Vagina (tissue), 2 donors: Measurements from ENCODE around the gene DNTTIP2. TPM values are rescaled to one million over a fixed set of nuclear protein-coding genes. Genes with fewer than 3 reads are reported as not detected.

Experiments
- DNase-seq, 2 donors: peaks; one replicate each; pipeline ENCODE4 v3.0.0-alpha.2; 2017; ENCODE audit errors: extremely low spot score in 2 of 2
- H3K27ac ChIP-seq: fragments of 200-600 bp; sonication (generic); one replicate; pipeline ENCODE4 v1.5.1; 2019
- H3K27me3 ChIP-seq: fragments of 200-600 bp; sonication (generic); one replicate; pipeline ENCODE4 v1.5.1; 2019
- H3K36me3 ChIP-seq, 2 donors: fragments of 200-600 bp; sonication (generic); one replicate each; pipeline ENCODE4 v1.5.1; 2017 to 2019
- H3K4me1 ChIP-seq: fragments of 200-600 bp; sonication (generic); one replicate; pipeline ENCODE4 v1.5.1; 2019
- H3K4me3 ChIP-seq, 2 donors: fragments of 200-600 bp; sonication (generic); 1 replicate in 1 of 2; 2 replicates in 1 of 2; pipeline ENCODE4 v1.5.1; 2016 to 2019
- H3K9me3 ChIP-seq: fragments of 200-600 bp; sonication (generic); one replicate; pipeline ENCODE4 v1.5.1; 2019
- CTCF ChIP-seq, 3 experiments: fragments of 450-650 bp in 2 of 3; fragments of 200-600 bp in 1 of 3; sonication (generic) in 1 of 3; IDR thresholded peaks; one replicate each; pipeline ENCODE4 v1.5.1; 2017 to 2019; ENCODE audit warnings: antibody characterized with exemption in 3 of 3, mild to moderate bottlenecking in 2 of 3, moderate library complexity in 2 of 3
- POLR2A ChIP-seq, 2 donors: fragments of 450-650 bp; IDR thresholded peaks; one replicate each; pipeline ENCODE4 v1.6.1; 2017; ENCODE audit warnings: antibody characterized with exemption in 2 of 2, mild to moderate bottlenecking in 2 of 2, moderate library complexity in 2 of 2
- POLR2AphosphoS5 ChIP-seq, 2 donors: sonication (generic); formaldehyde crosslinking; IDR thresholded peaks; one replicate each; pipeline ENCODE4 v1.9.0; 2017; ENCODE audit warnings: antibody characterized with exemption in 2 of 2, mild to moderate bottlenecking in 2 of 2, low read depth in 1 of 2; ENCODE audit not compliant: insufficient read depth in 1 of 2
- intact Hi-C: fragments of 100-400 bp; cut with DNase I; formaldehyde crosslinking; loops from one replicate; pipeline ENCODE4 v1.15.1; 2023
- microRNA counts, 2 donors: library from miRNA; unstranded; fragments of <30 nt; microRNA quantifications; one replicate each; lab custom pipeline; 2016 to 2017
- microRNA-seq: library from miRNA; unstranded; fragments of <30 nt; microRNA quantifications from one replicate; pipeline ENCODE4, GENCODE V29; 2017; ENCODE audit warnings: borderline number of aligned reads, borderline replicate concordance
- small RNA-seq: library from RNA; depleted of rRNA; stranded (forward); fragments of <200 nt; gene quantifications from one replicate; pipeline ENCODE3, GENCODE V24; 2016
- total RNA-seq: library from RNA; depleted of rRNA; stranded (reverse); fragments of >200 nt; gene quantifications from one replicate; pipeline ENCODE4 v1.2.3, GENCODE V29; 2016

The DNTTIP2 gene
- total RNA-seq, 1 donor from 2014 or later: 23.6 TPM

- Histone ChIP-seq H3K4me3 (no peak overlapping the region), H3K27ac (no peak overlapping the region), H3K27me3 (no peaks in the 10 kb centered on the region), H3K36me3 (no peaks in the 10 kb centered on the region), H3K9me3 (no peaks in the 10 kb centered on the region), H3K4me1 (peaks cover 23% of the 10 kb centered on the region)
- TF ChIP-seq POLR2A (IDR thresholded peaks at IDR 0.05): no peak
- TF ChIP-seq CTCF (IDR thresholded peaks at IDR 0.05): no peak
- TF ChIP-seq POLR2AphosphoS5 (IDR thresholded peaks at IDR 0.05; ENCODE audit: insufficient read depth in 1 of 2, low read depth in 1 of 2): no peak
- intact Hi-C loops: no loop called here
- DNase-seq: no peak
Observed at GRCh38 chr1:93816970-93817678, 61.9 kb downstream of the DNTTIP2 start.

MicroRNA genes within 50 kb of the gene (microRNA counts, 767-probe panel; counts per million panel counts)
- 238 to 261 counts per million in 2 donors for microRNA hsa-miR-760 (lab: Ali Mortazavi, UCI)

Small RNA genes lying within 50 kb of the gene (microRNA-seq; reads per million reads assigned to microRNA genes)
- 8.1 reads per million, percentile 18 among the genes with 10 or more reads in this experiment for gene MIR760

Small RNA genes lying within 50 kb of the gene (small RNA-seq; reads per million reads assigned to genes)
- gene AL117351.2 (not detected), gene MIR760 (not detected)

Other genes starting within 250 kb of the DNTTIP2 start
- 22.8 TPM for gene BCAR3, start 197.4 kb downstream of the DNTTIP2 start, total RNA-seq
- gene GCLM, start 30.2 kb upstream of the DNTTIP2 start, total RNA-seq: 8.1 TPM
- 0.49 TPM for gene ABCA4, start 241.9 kb upstream of the DNTTIP2 start, total RNA-seq